ENCODE data around the gene DSC1. TPM values are rescaled to one million over a fixed set of nuclear protein-coding genes. Genes with fewer than 3 reads are reported as not detected.

The DSC1 gene
- total RNA-seq, 2 donors from 2014 or later: not detected

DNA sequence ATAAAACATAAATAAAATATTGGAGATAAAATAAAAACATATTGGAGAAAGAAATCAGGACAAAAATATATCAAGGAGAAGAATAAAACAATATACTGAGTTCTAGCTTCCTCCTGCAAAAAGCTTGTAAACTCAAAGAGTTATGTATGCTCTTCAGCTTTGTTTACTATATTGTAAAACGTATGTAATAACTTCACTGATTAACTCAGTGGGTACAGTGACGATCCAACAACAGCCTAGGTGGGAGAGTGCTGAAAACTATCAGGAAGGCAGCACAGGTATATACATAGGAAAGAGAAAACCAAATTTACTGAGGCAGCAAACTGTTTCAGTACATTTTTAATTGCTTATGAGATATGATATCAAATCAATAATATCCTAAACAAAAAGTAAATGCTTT is 68.8 kb downstream of the DSC1 start:
- Histone ChIP-seq H3K4me1 (ENCODE audit: control insufficient read depth, insufficient read depth, low read length) (no peaks in the 10 kb centered on the region), H3K36me3 (ENCODE audit: control insufficient read depth, insufficient read depth, low read length) (peaks cover 44% of the 10 kb centered on the region), H3K4me3 (ENCODE audit: low read length) (no peak overlapping the region), H3K27ac (ENCODE audit: low read depth, low read length) (no peak overlapping the region), H3K27me3 (ENCODE audit: control insufficient read depth, insufficient read depth, low read length, poor library complexity, severe bottlenecking) (no peaks in the 10 kb centered on the region), H3K9me3 (ENCODE audit: control insufficient read depth, low read length) (peaks cover 5% of the 10 kb centered on the region), H3K9ac (ENCODE audit: extremely low read depth, low read length, poor library complexity, severe bottlenecking) (no peak overlapping the region)
- TF ChIP-seq, protein P1, sequence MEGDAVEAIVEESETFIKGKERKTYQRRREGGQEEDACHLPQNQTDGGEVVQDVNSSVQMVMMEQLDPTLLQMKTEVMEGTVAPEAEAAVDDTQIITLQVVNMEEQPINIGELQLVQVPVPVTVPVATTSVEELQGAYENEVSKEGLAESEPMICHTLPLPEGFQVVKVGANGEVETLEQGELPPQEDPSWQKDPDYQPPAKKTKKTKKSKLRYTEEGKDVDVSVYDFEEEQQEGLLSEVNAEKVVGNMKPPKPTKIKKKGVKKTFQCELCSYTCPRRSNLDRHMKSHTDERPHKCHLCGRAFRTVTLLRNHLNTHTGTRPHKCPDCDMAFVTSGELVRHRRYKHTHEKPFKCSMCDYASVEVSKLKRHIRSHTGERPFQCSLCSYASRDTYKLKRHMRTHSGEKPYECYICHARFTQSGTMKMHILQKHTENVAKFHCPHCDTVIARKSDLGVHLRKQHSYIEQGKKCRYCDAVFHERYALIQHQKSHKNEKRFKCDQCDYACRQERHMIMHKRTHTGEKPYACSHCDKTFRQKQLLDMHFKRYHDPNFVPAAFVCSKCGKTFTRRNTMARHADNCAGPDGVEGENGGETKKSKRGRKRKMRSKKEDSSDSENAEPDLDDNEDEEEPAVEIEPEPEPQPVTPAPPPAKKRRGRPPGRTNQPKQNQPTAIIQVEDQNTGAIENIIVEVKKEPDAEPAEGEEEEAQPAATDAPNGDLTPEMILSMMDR (conservative IDR thresholded peaks at IDR 0.05): no peak
- WGBS, 2 experiments (ENCODE audit: insufficient coverage in 1 of 2, insufficient read length in 1 of 2): 90 to 95% methylated on average over 2 of the region's 2 CpGs
- no peaks in the 10 kb centered on the region for H3K9me3 Mint-ChIP-seq
- H3K27ac Mint-ChIP-seq: no peak overlapping the region
- H3K4me1 Mint-ChIP-seq: peaks cover 23% of the 10 kb centered on the region
- DNase-seq: no peak
- peaks cover 42% of the 10 kb centered on the region for H3K36me3 Mint-ChIP-seq (ENCODE audit: low read depth)
- no peaks in the 10 kb centered on the region for H3K27me3 Mint-ChIP-seq (ENCODE audit: insufficient read depth)
- H3K4me3 Mint-ChIP-seq: no peak overlapping the region

DNA sequence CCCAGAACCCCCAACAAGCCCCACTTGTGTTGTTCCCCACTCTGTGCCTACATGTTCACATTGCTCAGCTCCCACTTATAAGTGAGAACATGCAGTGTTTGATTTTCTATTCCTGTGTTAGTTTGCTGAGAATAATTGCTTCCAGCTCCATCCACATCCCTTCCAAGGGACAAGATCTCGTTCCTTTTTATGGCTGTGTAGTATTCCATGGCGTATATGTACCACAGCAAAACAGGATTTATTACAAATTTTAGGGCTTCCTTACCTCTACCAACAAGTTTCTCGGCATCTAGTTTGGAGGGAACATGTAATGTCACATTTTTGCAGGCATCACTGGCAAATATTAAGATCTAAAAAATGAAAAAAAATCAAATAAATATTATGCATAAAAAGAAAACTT is 69.4 kb downstream of the DSC1 start:
- Histone ChIP-seq H3K4me3 (ENCODE audit: low read length) (no peak overlapping the region), H3K9ac (ENCODE audit: extremely low read depth, low read length, poor library complexity, severe bottlenecking) (no peak overlapping the region), H3K27ac (ENCODE audit: low read depth, low read length) (no peak overlapping the region), H3K9me3 (ENCODE audit: control insufficient read depth, low read length) (peaks cover 5% of the 10 kb centered on the region), H3K27me3 (ENCODE audit: control insufficient read depth, insufficient read depth, low read length, poor library complexity, severe bottlenecking) (no peaks in the 10 kb centered on the region), H3K4me1 (ENCODE audit: control insufficient read depth, insufficient read depth, low read length) (no peaks in the 10 kb centered on the region), H3K36me3 (ENCODE audit: control insufficient read depth, insufficient read depth, low read length) (peaks cover 50% of the 10 kb centered on the region)
- WGBS, 2 experiments (ENCODE audit: insufficient coverage in 1 of 2, insufficient read length in 1 of 2): 100% methylated on average over 2 to 3 of the region's 3 CpGs
- Mint-ChIP-seq H3K4me3 (no peak overlapping the region), H3K27me3 (ENCODE audit: insufficient read depth) (no peaks in the 10 kb centered on the region), H3K9me3 (no peaks in the 10 kb centered on the region), H3K36me3 (ENCODE audit: low read depth) (peaks cover 45% of the 10 kb centered on the region), H3K4me1 (peaks cover 20% of the 10 kb centered on the region), H3K27ac (no peak overlapping the region)
- TF ChIP-seq, protein P1 (conservative IDR thresholded peaks at IDR 0.05): no peak
- DNase-seq: no peak

DNA sequence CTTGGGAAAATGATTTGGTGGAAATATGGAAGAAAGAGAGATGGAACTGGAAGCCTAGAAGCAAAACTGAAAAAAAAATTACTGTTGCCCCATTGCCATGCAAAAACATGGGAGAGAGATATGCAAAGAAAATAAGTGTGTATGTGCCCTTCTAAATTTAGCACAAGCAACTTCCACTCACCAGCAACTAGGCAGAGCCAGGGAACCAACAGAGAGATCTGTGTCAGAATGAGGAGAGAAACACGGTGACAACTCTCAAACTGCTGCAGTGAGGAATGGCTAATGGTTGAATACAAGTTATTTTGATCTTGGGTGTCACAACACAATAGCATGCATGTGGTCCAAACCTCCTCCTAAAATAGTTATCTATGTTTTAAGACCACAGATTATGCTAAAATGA is 71.3 kb downstream of the DSC1 start:
- H3K4me1 Mint-ChIP-seq: peaks cover 16% of the 10 kb centered on the region
- Histone ChIP-seq H3K4me1 (ENCODE audit: control insufficient read depth, insufficient read depth, low read length) (no peaks in the 10 kb centered on the region), H3K27ac (ENCODE audit: low read depth, low read length) (no peak overlapping the region), H3K4me3 (ENCODE audit: low read length) (no peak overlapping the region), H3K36me3 (ENCODE audit: control insufficient read depth, insufficient read depth, low read length) (peaks cover 69% of the 10 kb centered on the region), H3K9ac (ENCODE audit: extremely low read depth, low read length, poor library complexity, severe bottlenecking) (no peak overlapping the region), H3K27me3 (ENCODE audit: control insufficient read depth, insufficient read depth, low read length, poor library complexity, severe bottlenecking) (no peaks in the 10 kb centered on the region), H3K9me3 (ENCODE audit: control insufficient read depth, low read length) (peaks cover 5% of the 10 kb centered on the region)
- no peaks in the 10 kb centered on the region for H3K9me3 Mint-ChIP-seq
- DNase-seq: no peak
- H3K4me3 Mint-ChIP-seq: no peak overlapping the region
- H3K36me3 Mint-ChIP-seq (ENCODE audit: low read depth): peaks cover 56% of the 10 kb centered on the region
- no peaks in the 10 kb centered on the region for H3K27me3 Mint-ChIP-seq (ENCODE audit: insufficient read depth)
- no peak overlapping the region for H3K27ac Mint-ChIP-seq
- 94% methylated on average over 1 of the region's 1 CpG; no CpG with 5 or more reads in 1 of the 2 experiments for WGBS, 2 experiments (ENCODE audit: insufficient coverage in 1 of 2, insufficient read length in 1 of 2)
- TF ChIP-seq, protein P1 (conservative IDR thresholded peaks at IDR 0.05): no peak

All from endodermal cell (in vitro differentiated cells).